Mesenchymal stem cell (in vitro differentiated cells and primary cell): Measurements from ENCODE around the gene EPAS1.
A peak's percentile ranks its signal among the peaks of the same experiment; 100 is the strongest.

Source experiments
- DNase-seq: peaks from one replicate; pipeline ENCODE4 v3.0.0-alpha.2; 2013
- H2AFZ ChIP-seq: one replicate; pipeline ENCODE4 v1.6.1; 2013; ENCODE audit warnings: low read depth, mild to moderate bottlenecking, control low read depth, inconsistent platforms, low read length, moderate library complexity
- H2AK5ac ChIP-seq: 2 replicates; pipeline ENCODE4 v1.6.1; 2013; ENCODE audit warnings: low read length, moderate library complexity, mild to moderate bottlenecking, inconsistent platforms; ENCODE audit not compliant: severe bottlenecking
- H2BK120ac ChIP-seq: one replicate; pipeline ENCODE4 v1.6.1; 2013; ENCODE audit warnings: low read depth, mild to moderate bottlenecking, inconsistent platforms, low read length, moderate library complexity
- H2BK12ac ChIP-seq, 2 experiments: one replicate each; pipeline ENCODE4 v1.6.1; 2013; ENCODE audit warnings: inconsistent platforms in 2 of 2, low read length in 2 of 2, mild to moderate bottlenecking in 2 of 2, moderate library complexity in 2 of 2, control low read depth in 1 of 2
- H2BK15ac ChIP-seq: one replicate; pipeline ENCODE4 v1.6.1; 2013; ENCODE audit warnings: mild to moderate bottlenecking, low read depth, inconsistent platforms; ENCODE audit not compliant: poor library complexity, severe bottlenecking
- H2BK5ac ChIP-seq: 2 replicates; pipeline ENCODE4 v1.6.1; 2013; ENCODE audit warnings: low read depth, mild to moderate bottlenecking, low read length, control low read depth, inconsistent platforms; ENCODE audit not compliant: poor library complexity, severe bottlenecking
- H3K14ac ChIP-seq, 2 experiments: one replicate each; pipeline ENCODE4 v1.6.1; 2013; ENCODE audit warnings: inconsistent platforms in 2 of 2, low read length in 2 of 2, control low read depth in 1 of 2, mild to moderate bottlenecking in 1 of 2, moderate library complexity in 1 of 2
- H3K18ac ChIP-seq, 2 experiments: one replicate each; pipeline ENCODE4 v1.6.1; 2013; ENCODE audit warnings: inconsistent platforms in 2 of 2, low read length in 2 of 2, control low read depth in 1 of 2, low read depth in 1 of 2, mild to moderate bottlenecking in 1 of 2
- H3K23ac ChIP-seq, 2 experiments: one replicate each; pipeline ENCODE4 v1.6.1; 2013; ENCODE audit warnings: inconsistent platforms in 2 of 2, low read length in 2 of 2, mild to moderate bottlenecking in 2 of 2, moderate library complexity in 2 of 2, control low read depth in 1 of 2
- H3K27ac ChIP-seq: 2 replicates; pipeline ENCODE4 v1.5.1; 2013; ENCODE audit warnings: mild to moderate bottlenecking, moderate library complexity, low read length, control low read depth, inconsistent platforms; ENCODE audit not compliant: poor library complexity, severe bottlenecking
- H3K27me3 ChIP-seq, 2 experiments: 2 replicates each; pipeline versions ENCODE4 v1.6.1 to v1.7.0; 2013; ENCODE audit warnings: low read length in 2 of 2, mild to moderate bottlenecking in 2 of 2, moderate library complexity in 2 of 2, control low read depth in 1 of 2, inconsistent platforms in 1 of 2; ENCODE audit not compliant: control insufficient read depth in 1 of 2, insufficient read depth in 1 of 2
- H3K36me3 ChIP-seq, 2 experiments: 2 replicates each; pipeline versions ENCODE4 v1.6.1 to v1.7.0; 2013; ENCODE audit warnings: low read length in 2 of 2, control low read depth in 1 of 2, inconsistent platforms in 1 of 2, low read depth in 1 of 2, mild to moderate bottlenecking in 1 of 2; ENCODE audit not compliant: insufficient read depth in 2 of 2, control insufficient read depth in 1 of 2
- H3K4ac ChIP-seq, 2 experiments: one replicate each; pipeline ENCODE4 v1.6.1; 2013; ENCODE audit warnings: inconsistent platforms in 2 of 2, low read length in 2 of 2, mild to moderate bottlenecking in 2 of 2, moderate library complexity in 2 of 2, control low read depth in 1 of 2, low read depth in 1 of 2
- H3K4me1 ChIP-seq: 2 replicates; pipeline ENCODE4 v1.6.1; 2013; ENCODE audit warnings: low read depth, low read length, control low read depth; ENCODE audit not compliant: control insufficient read depth, insufficient read depth
- H3K4me2 ChIP-seq: 2 replicates; pipeline ENCODE4 v1.6.1; 2013; ENCODE audit warnings: low read length, mild to moderate bottlenecking, inconsistent platforms; ENCODE audit not compliant: poor library complexity, severe bottlenecking
- H3K4me3 ChIP-seq, 2 experiments: 2 replicates each; pipeline versions ENCODE4 v1.5.1 to v1.7.0; 2013; ENCODE audit warnings: low read length in 2 of 2, mild to moderate bottlenecking in 2 of 2, control low read depth in 1 of 2, low read depth in 1 of 2; ENCODE audit not compliant: insufficient read depth in 1 of 2
- H3K79me1 ChIP-seq: replicated peaks from 2 replicates; pipeline ENCODE4 v1.6.1; 2013; ENCODE audit warnings: mild to moderate bottlenecking, control low read depth, low read length, inconsistent platforms; ENCODE audit not compliant: poor library complexity, severe bottlenecking
- H3K9ac ChIP-seq: 2 replicates; pipeline ENCODE4 v1.7.0; 2013; ENCODE audit warnings: mild to moderate bottlenecking, low read length, moderate library complexity
- H3K9me3 ChIP-seq: 2 replicates; pipeline ENCODE4 v1.7.0; 2013; ENCODE audit warnings: mild to moderate bottlenecking, low read length; ENCODE audit not compliant: control insufficient read depth
- H4K8ac ChIP-seq: one replicate; pipeline ENCODE4 v1.6.1; 2013; ENCODE audit warnings: inconsistent platforms, mild to moderate bottlenecking, low read length, moderate library complexity
- H4K91ac ChIP-seq: one replicate; pipeline ENCODE4 v1.6.1; 2013; ENCODE audit warnings: mild to moderate bottlenecking, low read length, inconsistent platforms
- WGBS: methylation state at CpG from one replicate; pipeline ENCODE4 v1.1.7; 2013; ENCODE audit warnings: mixed read lengths; 5-methylcytosine and 5-hydroxymethylcytosine counted together

The EPAS1 gene

DNA sequence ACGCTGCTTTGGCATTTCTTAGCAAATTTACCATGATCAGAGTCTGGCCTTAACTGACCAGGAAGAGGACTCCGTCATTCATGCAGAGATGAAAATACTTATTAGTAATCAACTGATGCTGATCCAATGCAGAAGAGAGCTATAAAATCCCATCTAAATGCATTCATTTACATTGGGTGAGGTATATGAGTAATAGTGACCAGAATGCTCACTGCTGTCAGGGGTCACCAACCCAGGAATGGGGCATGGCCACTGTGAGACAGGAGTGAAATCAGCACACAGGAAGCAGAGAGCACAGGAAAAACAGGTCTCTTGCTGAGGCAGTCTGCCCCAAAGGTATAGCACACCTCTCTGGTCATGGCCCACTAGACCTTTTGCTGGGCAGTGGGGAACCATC, 114.0 kb downstream of the EPAS1 start:
- peaks cover 6% of the 10 kb centered on the region for H3K9me3 ChIP-seq
- no peak overlapping the region for H2BK12ac ChIP-seq
- no peak overlapping the region for H4K91ac ChIP-seq
- no peak overlapping the region for H4K8ac ChIP-seq
- H3K14ac ChIP-seq, result no peak overlapping the region
- no peak overlapping the region for H2BK120ac ChIP-seq
- no peak overlapping the region for H2AK5ac ChIP-seq
- no peak overlapping the region for H3K4me2 ChIP-seq
- no peak overlapping the region for H3K27ac ChIP-seq
- no peak overlapping the region for H3K4ac ChIP-seq
- H3K4me3 ChIP-seq, result no peak overlapping the region
- WGBS, result 100% methylated on average over 1 of the region's 2 CpGs
- H3K23ac ChIP-seq, result peak overlapping the region in 1 of 2 experiments; percentile 70
- H3K36me3 ChIP-seq, result no peaks in the 10 kb centered on the region
- no peak overlapping the region for H2AFZ ChIP-seq
- no peak overlapping the region for H2BK5ac ChIP-seq
- no peak for DNase-seq
- H3K79me1 ChIP-seq, result no peaks in the 10 kb centered on the region
- H3K27me3 ChIP-seq, result no peaks in the 10 kb centered on the region
- no peak overlapping the region for H2BK15ac ChIP-seq
- H3K4me1 ChIP-seq, result peaks cover 4% of the 10 kb centered on the region
- H3K9ac ChIP-seq, result no peak overlapping the region
- no peak overlapping the region for H3K18ac ChIP-seq

DNA sequence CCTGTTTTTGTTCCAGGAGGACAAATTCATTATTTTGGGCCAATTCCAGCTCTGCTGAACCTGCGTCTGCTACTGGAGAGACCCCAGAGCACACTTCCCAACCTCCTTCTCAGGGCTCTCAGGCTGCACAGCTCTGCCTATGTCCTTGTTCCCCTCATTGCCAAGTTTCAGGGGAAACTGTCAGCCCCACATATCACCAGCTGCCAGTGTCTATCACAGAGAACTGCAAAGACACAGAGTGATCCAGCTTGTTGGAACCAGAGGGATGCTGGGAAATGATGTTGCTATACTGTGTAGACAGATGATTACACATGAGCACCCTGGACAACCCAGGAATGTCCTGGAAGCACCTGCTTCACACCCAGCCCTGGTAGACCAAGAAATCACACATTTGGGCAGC, 114.8 kb downstream of the EPAS1 start:
- H3K9ac ChIP-seq, result no peak overlapping the region
- 85% methylated on average over 1 of the region's 1 CpG for WGBS
- H4K91ac ChIP-seq, result no peak overlapping the region
- H3K9me3 ChIP-seq, result peaks cover 13% of the 10 kb centered on the region
- H2AFZ ChIP-seq, result no peak overlapping the region
- no peak overlapping the region for H2BK5ac ChIP-seq
- no peak overlapping the region for H2BK12ac ChIP-seq
- H3K36me3 ChIP-seq, result no peaks in the 10 kb centered on the region
- no peak overlapping the region for H3K14ac ChIP-seq
- no peak overlapping the region for H3K4ac ChIP-seq
- H2BK15ac ChIP-seq, result no peak overlapping the region
- H3K18ac ChIP-seq, result no peak overlapping the region
- H3K27me3 ChIP-seq, result no peaks in the 10 kb centered on the region
- no peak overlapping the region for H2AK5ac ChIP-seq
- DNase-seq, result no peak
- H3K23ac ChIP-seq, result no peak overlapping the region
- H3K4me2 ChIP-seq, result no peak overlapping the region
- H3K27ac ChIP-seq, result no peak overlapping the region
- H4K8ac ChIP-seq, result no peak overlapping the region
- H3K4me1 ChIP-seq, result peaks cover 4% of the 10 kb centered on the region
- no peak overlapping the region for H2BK120ac ChIP-seq
- H3K79me1 ChIP-seq, result no peaks in the 10 kb centered on the region
- H3K4me3 ChIP-seq, result no peak overlapping the region

- Histone ChIP-seq H3K36me3 (no peaks in the 10 kb centered on the region), H3K27me3 (no peaks in the 10 kb centered on the region), H4K91ac (no peak overlapping the region), H3K23ac (no peak overlapping the region), H2AK5ac (no peak overlapping the region), H3K27ac (no peak overlapping the region), H2BK15ac (no peak overlapping the region), H2BK12ac (no peak overlapping the region), H3K4me2 (no peak overlapping the region), H3K9me3 (peaks cover 16% of the 10 kb centered on the region), H3K9ac (no peak overlapping the region), H3K79me1 (no peaks in the 10 kb centered on the region), H2BK5ac (no peak overlapping the region), H3K14ac (no peak overlapping the region), H2AFZ (no peak overlapping the region), H4K8ac (no peak overlapping the region), H3K4me3 (no peak overlapping the region), H3K18ac (no peak overlapping the region), H3K4me1 (peaks cover 4% of the 10 kb centered on the region), H2BK120ac (no peak overlapping the region), H3K4ac (no peak overlapping the region)
- no peak for DNase-seq
- WGBS, result 80% methylated on average over 2 of the region's 2 CpGs
Measured at GRCh38 chr2:46413111-46413510, 115.9 kb downstream of the EPAS1 start.

- no peak overlapping the region for H2BK15ac ChIP-seq
- no peaks in the 10 kb centered on the region for H3K36me3 ChIP-seq
- H3K9me3 ChIP-seq, result peaks cover 16% of the 10 kb centered on the region
- no peak overlapping the region for H3K9ac ChIP-seq
- H3K23ac ChIP-seq, result no peak overlapping the region
- H2BK120ac ChIP-seq, result no peak overlapping the region
- no peak overlapping the region for H2BK5ac ChIP-seq
- H4K8ac ChIP-seq, result no peak overlapping the region
- no peak overlapping the region for H3K4me2 ChIP-seq
- H3K4me3 ChIP-seq, result no peak overlapping the region
- no peak overlapping the region for H2AFZ ChIP-seq
- peaks cover 4% of the 10 kb centered on the region for H3K4me1 ChIP-seq
- H3K14ac ChIP-seq, result no peak overlapping the region
- no peak overlapping the region for H2BK12ac ChIP-seq
- H3K79me1 ChIP-seq, result no peaks in the 10 kb centered on the region
- no peak overlapping the region for H4K91ac ChIP-seq
- H3K4ac ChIP-seq, result no peak overlapping the region
- no peaks in the 10 kb centered on the region for H3K27me3 ChIP-seq
- no peak overlapping the region for H3K27ac ChIP-seq
- no peak overlapping the region for H3K18ac ChIP-seq
- no peak for DNase-seq
- H2AK5ac ChIP-seq, result no peak overlapping the region
Measured at GRCh38 chr2:46413631-46414030, 116.4 kb downstream of the EPAS1 start.
